ENCODE measurements around the gene KRTAP9-8. TPM values are rescaled to one million over a fixed set of nuclear protein-coding genes. Genes with fewer than 3 reads are reported as not detected.

KRTAP9-8 gene, protein sequence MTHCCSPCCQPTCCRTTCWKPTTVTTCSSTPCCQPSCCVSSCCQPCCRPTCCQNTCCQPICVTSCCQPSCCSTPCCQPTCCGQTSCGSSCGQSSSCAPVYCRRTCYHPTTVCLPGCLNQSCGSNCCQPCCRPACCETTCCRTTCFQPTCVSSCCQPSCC
- total RNA-seq: not detected in 2 replicates

DNA sequence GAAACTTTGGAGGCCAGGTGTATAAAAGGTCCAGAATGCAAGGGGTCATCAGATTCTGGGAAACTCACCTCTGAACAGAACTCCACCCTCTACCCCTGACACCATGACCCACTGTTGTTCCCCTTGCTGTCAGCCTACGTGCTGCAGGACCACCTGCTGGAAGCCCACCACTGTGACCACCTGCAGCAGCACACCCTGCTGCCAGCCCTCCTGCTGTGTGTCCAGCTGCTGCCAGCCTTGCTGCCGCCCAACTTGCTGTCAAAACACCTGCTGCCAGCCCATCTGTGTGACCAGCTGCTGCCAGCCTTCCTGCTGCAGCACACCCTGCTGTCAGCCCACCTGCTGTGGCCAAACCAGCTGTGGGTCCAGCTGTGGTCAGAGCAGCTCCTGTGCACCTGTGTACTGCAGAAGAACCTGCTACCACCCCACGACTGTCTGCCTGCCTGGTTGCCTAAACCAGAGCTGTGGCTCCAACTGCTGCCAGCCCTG lies at the start of gene KRTAP9-8:
KRTAP9-8 (plus strand) TSS at position 51 of the 489 bp plus-strand sequence; CDS start at position 104, 53 bp downstream.

DNA sequence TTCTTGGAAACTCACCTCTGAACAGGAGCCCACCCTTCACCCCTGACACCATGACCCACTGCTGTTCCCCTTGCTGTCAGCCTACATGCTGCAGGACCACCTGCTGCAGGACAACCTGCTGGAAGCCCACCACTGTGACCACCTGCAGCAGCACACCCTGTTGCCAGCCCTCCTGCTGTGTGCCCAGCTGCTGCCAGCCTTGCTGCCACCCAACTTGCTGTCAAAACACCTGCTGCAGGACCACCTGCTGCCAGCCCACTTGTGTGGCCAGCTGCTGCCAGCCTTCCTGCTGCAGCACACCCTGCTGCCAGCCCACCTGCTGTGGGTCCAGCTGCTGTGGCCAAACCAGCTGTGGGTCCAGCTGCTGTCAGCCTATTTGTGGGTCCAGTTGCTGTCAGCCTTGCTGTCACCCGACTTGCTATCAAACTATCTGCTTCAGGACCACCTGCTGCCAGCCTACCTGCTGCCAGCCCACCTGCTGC lies 47.9 kb upstream of the KRTAP9-8 start, which contains the start of gene KRTAP9-1:
KRTAP9-1 (plus strand) TSS at position 51 of the 482 bp plus-strand sequence; CDS start at position 51, 0 bp downstream.

DNA sequence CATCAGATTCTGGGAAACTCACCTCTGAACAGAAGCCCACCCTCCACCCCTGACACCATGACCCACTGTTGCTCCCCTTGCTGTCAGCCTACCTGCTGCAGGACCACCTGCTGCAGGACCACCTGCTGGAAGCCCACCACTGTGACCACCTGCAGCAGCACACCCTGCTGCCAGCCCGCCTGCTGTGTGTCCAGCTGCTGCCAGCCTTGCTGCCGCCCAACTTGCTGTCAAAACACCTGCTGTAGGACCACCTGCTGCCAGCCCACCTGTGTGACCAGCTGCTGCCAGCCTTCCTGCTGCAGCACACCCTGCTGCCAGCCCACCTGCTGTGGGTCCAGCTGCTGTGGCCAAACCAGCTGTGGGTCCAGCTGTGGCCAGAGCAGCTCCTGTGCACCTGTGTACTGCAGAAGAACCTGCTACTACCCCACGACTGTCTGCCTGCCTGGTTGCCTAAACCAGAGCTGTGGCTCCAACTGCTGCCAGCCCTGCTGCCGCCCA lies 11.2 kb upstream of the KRTAP9-8 start, which contains the start of gene KRTAP9-2:
KRTAP9-2 (plus strand) TSS at position 51 of the 498 bp plus-strand sequence; CDS start at position 58, 7 bp downstream.

DNA sequence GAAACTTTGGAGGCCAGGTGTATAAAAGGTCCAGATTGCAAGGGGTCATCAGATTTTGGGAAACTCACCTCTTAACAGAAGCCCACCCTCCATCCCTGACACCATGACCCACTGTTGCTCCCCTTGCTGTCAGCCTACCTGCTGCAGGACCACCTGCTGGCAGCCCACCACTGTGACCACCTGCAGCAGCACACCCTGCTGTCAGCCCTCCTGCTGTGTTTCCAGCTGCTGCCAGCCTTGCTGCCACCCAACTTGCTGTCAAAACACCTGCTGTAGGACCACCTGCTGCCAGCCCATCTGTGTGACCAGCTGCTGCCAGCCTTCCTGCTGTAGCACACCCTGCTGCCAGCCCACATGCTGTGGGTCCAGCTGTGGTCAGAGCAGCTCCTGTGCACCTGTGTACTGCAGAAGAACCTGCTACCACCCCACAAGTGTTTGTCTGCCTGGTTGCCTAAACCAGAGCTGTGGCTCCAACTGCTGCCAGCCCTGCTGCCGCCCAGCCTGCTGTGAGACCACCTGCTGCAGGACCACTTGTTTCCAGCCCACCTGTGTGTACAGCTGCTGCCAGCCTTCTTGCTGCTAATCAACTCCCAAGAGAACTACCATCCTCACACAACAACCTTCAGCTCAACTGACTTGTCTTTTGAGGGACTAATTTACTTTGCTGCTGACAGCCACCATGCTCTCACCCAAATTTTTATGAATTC lies 5.2 kb upstream of the KRTAP9-8 start, which contains the start of gene KRTAP9-3:
KRTAP9-3 (plus strand) TSS at position 51 of the 707 bp plus-strand sequence; CDS start at position 104, 53 bp downstream.

DNA sequence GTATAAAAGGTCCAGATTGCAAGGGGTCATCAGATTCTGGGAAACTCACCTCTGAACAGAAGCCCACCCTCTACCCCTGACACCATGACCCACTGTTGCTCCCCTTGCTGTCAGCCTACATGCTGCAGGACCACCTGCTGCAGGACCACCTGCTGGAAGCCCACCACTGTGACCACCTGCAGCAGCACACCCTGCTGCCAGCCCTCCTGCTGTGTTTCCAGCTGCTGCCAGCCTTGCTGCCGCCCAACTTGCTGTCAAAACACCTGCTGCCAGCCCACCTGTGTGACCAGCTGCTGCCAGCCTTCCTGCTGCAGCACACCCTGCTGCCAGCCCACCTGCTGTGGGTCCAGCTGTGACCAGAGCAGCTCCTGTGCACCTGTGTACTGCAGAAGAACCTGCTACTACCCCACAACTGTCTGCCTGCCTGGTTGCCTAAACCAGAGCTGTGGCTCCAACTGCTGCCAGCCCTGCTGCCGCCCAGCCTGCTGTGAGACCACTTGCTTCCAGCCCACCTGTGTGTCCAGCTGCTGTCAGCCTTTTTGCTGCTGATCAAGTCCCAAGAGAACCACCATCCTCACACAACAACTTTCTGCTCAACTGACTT lies 11.9 kb downstream of the KRTAP9-8 start, which contains the start of gene KRTAP9-4:
KRTAP9-4 (plus strand) TSS at position 51 of the 604 bp plus-strand sequence; CDS start at position 85, 34 bp downstream.

DNA sequence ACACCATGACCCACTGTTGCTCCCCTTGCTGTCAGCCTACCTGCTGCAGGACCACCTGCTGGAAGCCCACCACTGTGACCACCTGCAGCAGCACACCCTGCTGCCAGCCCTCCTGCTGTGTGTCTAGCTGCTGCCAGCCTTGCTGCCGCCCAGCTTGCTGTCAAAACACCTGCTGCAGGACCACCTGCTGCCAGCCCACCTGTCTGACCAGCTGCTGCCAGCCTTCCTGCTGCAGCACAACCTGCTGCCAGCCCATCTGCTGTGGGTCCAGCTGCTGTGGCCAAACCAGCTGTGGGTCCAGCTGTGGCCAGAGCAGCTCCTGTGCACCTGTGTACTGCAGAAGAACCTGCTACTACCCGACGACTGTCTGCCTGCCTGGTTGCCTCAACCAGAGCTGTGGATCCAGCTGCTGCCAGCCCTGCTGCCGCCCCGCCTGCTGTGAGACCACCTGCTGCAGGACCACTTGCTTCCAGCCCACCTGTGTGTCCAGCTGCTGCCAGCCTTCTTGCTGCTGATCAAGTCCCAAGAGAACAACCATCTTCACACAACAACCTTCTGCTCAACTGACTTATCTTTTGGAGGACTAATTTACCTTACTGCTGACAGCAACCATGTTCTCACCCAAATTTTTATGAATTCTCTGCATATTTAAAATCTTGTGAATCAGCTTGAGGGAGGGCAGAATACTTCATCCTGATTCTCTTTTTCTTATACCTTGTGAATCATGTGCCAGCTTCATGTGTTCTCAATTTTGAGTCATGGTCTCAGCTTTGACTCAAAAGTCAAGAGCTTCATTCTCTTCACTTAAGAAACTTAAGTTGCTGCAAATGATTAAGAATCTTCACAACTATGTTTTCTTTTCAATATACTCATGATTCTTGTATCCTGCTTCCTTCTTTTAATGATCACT lies 17.8 kb downstream of the KRTAP9-8 start, which contains the start of gene KRTAP9-9:
KRTAP9-9 (plus strand) TSS at position 4 of the 910 bp plus-strand sequence.

DNA sequence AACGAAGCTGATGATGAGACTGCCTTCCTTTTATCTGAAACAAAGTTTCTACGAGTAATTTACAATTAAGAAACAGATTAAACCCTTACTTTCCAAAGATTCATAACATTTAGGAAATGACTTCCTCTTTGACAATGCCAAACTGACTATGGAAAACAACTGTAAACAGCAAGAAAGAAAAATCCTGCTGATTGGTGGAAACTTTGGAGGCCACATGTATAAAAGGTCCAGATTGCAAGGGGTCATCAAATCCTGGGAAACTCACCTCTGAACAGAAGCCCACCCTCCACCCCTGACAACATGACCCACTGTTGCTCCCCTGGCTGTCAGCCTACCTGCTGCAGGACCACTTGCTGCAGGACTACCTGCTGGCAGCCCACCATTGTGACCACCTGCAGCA lies 27.3 kb downstream of the KRTAP9-8 start, which contains the start of gene KRTAP9-6:
KRTAP9-6 (plus strand) TSS at position 301 of the 400 bp plus-strand sequence; CDS start at position 301, 0 bp downstream.

DNA sequence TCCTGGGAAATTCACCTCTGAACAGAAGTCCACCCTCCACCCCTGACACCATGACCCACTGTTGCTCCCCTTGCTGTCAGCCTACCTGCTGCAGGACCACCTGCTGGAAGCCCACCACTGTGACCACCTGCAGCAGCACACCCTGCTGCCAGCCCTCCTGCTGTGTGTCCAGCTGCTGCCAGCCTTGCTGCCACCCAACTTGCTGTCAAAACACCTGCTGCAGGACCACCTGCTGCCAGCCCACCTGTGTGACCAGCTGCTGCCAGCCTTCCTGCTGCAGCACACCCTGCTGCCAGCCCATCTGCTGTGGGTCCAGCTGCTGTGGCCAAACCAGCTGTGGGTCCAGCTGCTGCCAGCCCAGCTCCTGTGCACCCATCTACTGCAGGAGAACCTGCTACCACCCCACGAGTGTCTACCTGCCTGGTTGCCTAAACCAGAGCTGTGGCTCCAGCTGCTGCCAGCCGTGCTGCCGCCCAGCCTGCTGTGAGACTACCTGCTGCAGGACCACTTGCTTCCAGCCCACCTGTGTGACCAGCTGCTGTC lies 37.9 kb downstream of the KRTAP9-8 start, which contains the start of gene KRTAP9-7:
KRTAP9-7 (plus strand) TSS at position 51 of the 543 bp plus-strand sequence; CDS start at position 51, 0 bp downstream.

Small RNAs within 50 kb of the gene (small RNA-seq; reads per million reads assigned to genes)
- gene KRTAP9-10P: not detected

Other genes with a start within 250 kb of the KRTAP9-8 start
- gene KRTAP3-3, start 243.8 kb upstream of the KRTAP9-8 start, total RNA-seq: not detected in 2 replicates
- gene KRTAP3-2, start 238.1 kb upstream of the KRTAP9-8 start, total RNA-seq: not detected in 2 replicates
- gene KRTAP3-1, start 228.9 kb upstream of the KRTAP9-8 start, total RNA-seq: not detected in 2 replicates
- gene KRTAP1-5, start 210.8 kb upstream of the KRTAP9-8 start, total RNA-seq: 1.3 and 11.6 TPM in 2 replicates
- gene KRTAP1-4, start 207.8 kb upstream of the KRTAP9-8 start, total RNA-seq: not detected in 2 replicates
- not detected in 2 replicates for gene KRTAP1-3, start 203.1 kb upstream of the KRTAP9-8 start, total RNA-seq
- gene KRTAP1-1, start 196.5 kb upstream of the KRTAP9-8 start, total RNA-seq: not detected in 2 replicates
- not detected in 2 replicates for gene KRTAP2-1, start 190.7 kb upstream of the KRTAP9-8 start, total RNA-seq
- gene KRTAP2-2, start 182.8 kb upstream of the KRTAP9-8 start, total RNA-seq: not detected in 2 replicates
- 0.26 and 1.1 TPM in 2 replicates for gene KRTAP2-3, start 177.9 kb upstream of the KRTAP9-8 start, total RNA-seq
- gene KRTAP2-4, start 172.1 kb upstream of the KRTAP9-8 start, total RNA-seq: not detected in 2 replicates
- not detected in 2 replicates for gene KRTAP4-7, start 153.8 kb upstream of the KRTAP9-8 start, total RNA-seq
- gene KRTAP4-8, start 139.9 kb upstream of the KRTAP9-8 start, total RNA-seq: not detected in 2 replicates
- not detected in 2 replicates for gene KRTAP4-16, start 135.8 kb upstream of the KRTAP9-8 start, total RNA-seq
- gene KRTAP4-9, start 132.6 kb upstream of the KRTAP9-8 start, total RNA-seq: not detected in 2 replicates
- gene KRTAP4-11, start 119.6 kb upstream of the KRTAP9-8 start, total RNA-seq: not detected in 2 replicates
- gene KRTAP4-12, start 113.8 kb upstream of the KRTAP9-8 start, total RNA-seq: not detected in 2 replicates
- not detected in 2 replicates for gene KRTAP4-6, start 97.5 kb upstream of the KRTAP9-8 start, total RNA-seq
- not detected in 2 replicates for gene KRTAP4-5, start 88.2 kb upstream of the KRTAP9-8 start, total RNA-seq
- gene KRTAP4-4, start 77.3 kb upstream of the KRTAP9-8 start, total RNA-seq: not detected in 2 replicates
- not detected in 2 replicates for gene KRTAP4-3, start 69.8 kb upstream of the KRTAP9-8 start, total RNA-seq
- not detected in 2 replicates for gene KRTAP4-2, start 59.8 kb upstream of the KRTAP9-8 start, total RNA-seq
- not detected in 2 replicates for gene KRTAP4-1, start 53.1 kb upstream of the KRTAP9-8 start, total RNA-seq
- not detected in 2 replicates for gene KRTAP9-1, start 48.1 kb upstream of the KRTAP9-8 start, total RNA-seq
- not detected in 2 replicates for gene KRTAP9-2, start 11.4 kb upstream of the KRTAP9-8 start, total RNA-seq
- gene KRTAP9-3, start 5.5 kb upstream of the KRTAP9-8 start, total RNA-seq: not detected in 2 replicates
- not detected in 2 replicates for gene KRTAP9-4, start 11.7 kb downstream of the KRTAP9-8 start, total RNA-seq
- not detected in 2 replicates for gene KRTAP9-9, start 17.4 kb downstream of the KRTAP9-8 start, total RNA-seq
- not detected in 2 replicates for gene KRTAP9-6, start 27.4 kb downstream of the KRTAP9-8 start, total RNA-seq
- gene KRTAP9-7, start 37.7 kb downstream of the KRTAP9-8 start, total RNA-seq: not detected in 2 replicates
- gene KRTAP29-1, start 64.9 kb downstream of the KRTAP9-8 start, total RNA-seq: not detected in 2 replicates
- not detected in 2 replicates for gene KRTAP16-1, start 71.3 kb downstream of the KRTAP9-8 start, total RNA-seq
- gene KRTAP17-1, start 77.7 kb downstream of the KRTAP9-8 start, total RNA-seq: not detected in 2 replicates
- gene KRT33A, start 112.8 kb downstream of the KRTAP9-8 start, total RNA-seq: not detected in 2 replicates
- not detected in 2 replicates for gene KRT33B, start 131.8 kb downstream of the KRTAP9-8 start, total RNA-seq
- gene KRT34, start 144.3 kb downstream of the KRTAP9-8 start, total RNA-seq: 0.13 TPM in 1 of 2 replicates, not detected in the other
- not detected in 2 replicates for gene KRT31, start 159.6 kb downstream of the KRTAP9-8 start, total RNA-seq
- gene KRT37, start 186.6 kb downstream of the KRTAP9-8 start, total RNA-seq: not detected in 2 replicates
- gene KRT38, start 203.0 kb downstream of the KRTAP9-8 start, total RNA-seq: not detected in 2 replicates
- not detected in 2 replicates for gene KRT32, start 229.4 kb downstream of the KRTAP9-8 start, total RNA-seq
- gene KRT35, start 243.2 kb downstream of the KRTAP9-8 start, total RNA-seq: not detected in 2 replicates

Data from articular chondrocyte of knee joint (primary cell).